ENCODE results near the gene RAI1.

GRCh38 chr17:17836818-17837379 lies 155.6 kb downstream of the RAI1 start, which contains the start of gene SREBF1:
- no peak for TF ChIP-seq PKNOX1 (IDR thresholded peaks at IDR 0.05)
- no peak for TF ChIP-seq ARNT (IDR thresholded peaks at IDR 0.05)
- TF ChIP-seq SUZ12 (IDR thresholded peaks at IDR 0.05), result no peak
- TF ChIP-seq ELF4 (IDR thresholded peaks at IDR 0.05), result no peak
- no peak for TF ChIP-seq NFRKB (IDR thresholded peaks at IDR 0.05)
- no peak; the same call in 1 of the 2 replicates for TF ChIP-seq LEF1 (IDR thresholded peaks at IDR 0.05; ENCODE audit: borderline replicate concordance)
- TF ChIP-seq FOXK2 (IDR thresholded peaks at IDR 0.05), result no peak
- TF ChIP-seq HDGF (IDR thresholded peaks at IDR 0.05; ENCODE audit: borderline replicate concordance), result no peak
- TF ChIP-seq TARDBP (IDR thresholded peaks at IDR 0.05), result no peak
- TF ChIP-seq SP1 (IDR thresholded peaks at IDR 0.05), result no peak
- no peak for TF ChIP-seq FOXM1 (IDR thresholded peaks at IDR 0.05; ENCODE audit: borderline replicate concordance)
- no peak for TF ChIP-seq BHLHE40 (IDR thresholded peaks at IDR 0.05; ENCODE audit: borderline replicate concordance)

Data from HEK293T (cell line).